ENCODE data around the gene KLHL12.

KLHL12 gene

DNA sequence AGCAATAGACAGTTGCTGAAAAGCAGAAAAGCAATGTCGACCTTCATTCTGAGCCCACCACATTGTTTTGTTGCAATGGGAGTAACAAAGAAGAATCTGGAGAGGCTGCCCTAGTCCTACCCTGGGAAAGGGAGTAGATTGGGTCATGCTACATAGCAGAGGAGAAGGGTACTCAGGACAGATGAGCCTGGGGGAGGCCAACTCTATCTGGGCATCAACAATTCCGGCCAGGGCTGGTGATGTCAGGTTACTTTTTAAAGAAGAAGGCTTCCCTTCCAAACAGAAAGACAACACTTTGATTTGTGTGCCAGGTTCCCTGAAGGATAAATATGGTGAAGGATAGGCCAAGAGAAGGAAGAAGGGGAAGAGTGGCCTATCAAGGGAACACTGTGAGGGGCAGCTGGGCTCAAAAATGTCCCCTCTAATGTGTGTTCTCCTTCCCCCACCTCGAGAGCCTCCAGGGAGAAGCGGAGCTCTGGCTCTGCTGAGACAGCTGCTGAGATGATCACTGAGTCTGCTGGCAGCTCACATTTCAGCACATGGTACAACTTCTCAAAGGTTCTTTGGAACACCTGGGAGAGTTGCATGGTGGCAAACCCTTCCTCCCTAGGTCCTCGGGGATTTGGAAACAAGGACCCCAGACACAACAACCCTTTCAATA, 34.3 kb upstream of the KLHL12 start:
- Histone ChIP-seq H3K36me3 (ENCODE audit: control insufficient read depth, insufficient read depth, low read length) (peaks cover 36% of the 10 kb centered on the region), H3K9me3 (ENCODE audit: control insufficient read depth, low read length) (no peaks in the 10 kb centered on the region), H3K4me1 (ENCODE audit: control insufficient read depth, insufficient read depth, low read length, poor library complexity, severe bottlenecking) (peaks cover 29% of the 10 kb centered on the region), H3K4me3 (ENCODE audit: extremely low read depth, insufficient read depth, low read length, poor library complexity, severe bottlenecking) (no peak overlapping the region), H3K27ac (ENCODE audit: low read depth, low read length, severe bottlenecking) (no peak overlapping the region)
- WGBS, 2 experiments (ENCODE audit: insufficient coverage in 2 of 2): 86 to 100% methylated on average over 4 of the region's 5 CpGs

DNA sequence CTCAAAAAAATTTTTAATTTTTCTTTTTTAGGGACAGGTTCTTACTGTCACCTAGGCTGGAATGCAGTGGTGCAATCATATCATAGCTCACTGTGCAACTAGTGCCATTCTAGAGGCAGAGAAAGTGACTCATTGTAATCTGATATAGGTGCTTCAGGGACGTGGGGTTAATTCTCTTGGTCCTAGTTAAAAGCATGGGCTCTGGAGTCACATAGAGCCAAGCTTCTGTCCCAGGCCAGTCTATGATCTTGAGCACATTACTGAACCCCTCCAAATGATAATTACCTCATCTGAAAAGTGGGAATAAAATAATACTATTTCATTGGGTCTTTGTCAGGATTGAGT, 32.2 kb upstream of the KLHL12 start:
- no peak overlapping the region for H3K4me3 ChIP-seq (ENCODE audit: extremely low read depth, insufficient read depth, low read length, poor library complexity, severe bottlenecking)
- no peak overlapping the region for H3K27ac ChIP-seq (ENCODE audit: low read depth, low read length, severe bottlenecking)
- H3K36me3 ChIP-seq (ENCODE audit: control insufficient read depth, insufficient read depth, low read length): peaks cover 32% of the 10 kb centered on the region
- H3K4me1 ChIP-seq (ENCODE audit: control insufficient read depth, insufficient read depth, low read length, poor library complexity, severe bottlenecking): peaks cover 14% of the 10 kb centered on the region
- WGBS, 2 experiments (ENCODE audit: insufficient coverage in 2 of 2): no CpG with 5 or more reads among the region's 1 CpG
- H3K9me3 ChIP-seq (ENCODE audit: control insufficient read depth, low read length): no peaks in the 10 kb centered on the region

DNA sequence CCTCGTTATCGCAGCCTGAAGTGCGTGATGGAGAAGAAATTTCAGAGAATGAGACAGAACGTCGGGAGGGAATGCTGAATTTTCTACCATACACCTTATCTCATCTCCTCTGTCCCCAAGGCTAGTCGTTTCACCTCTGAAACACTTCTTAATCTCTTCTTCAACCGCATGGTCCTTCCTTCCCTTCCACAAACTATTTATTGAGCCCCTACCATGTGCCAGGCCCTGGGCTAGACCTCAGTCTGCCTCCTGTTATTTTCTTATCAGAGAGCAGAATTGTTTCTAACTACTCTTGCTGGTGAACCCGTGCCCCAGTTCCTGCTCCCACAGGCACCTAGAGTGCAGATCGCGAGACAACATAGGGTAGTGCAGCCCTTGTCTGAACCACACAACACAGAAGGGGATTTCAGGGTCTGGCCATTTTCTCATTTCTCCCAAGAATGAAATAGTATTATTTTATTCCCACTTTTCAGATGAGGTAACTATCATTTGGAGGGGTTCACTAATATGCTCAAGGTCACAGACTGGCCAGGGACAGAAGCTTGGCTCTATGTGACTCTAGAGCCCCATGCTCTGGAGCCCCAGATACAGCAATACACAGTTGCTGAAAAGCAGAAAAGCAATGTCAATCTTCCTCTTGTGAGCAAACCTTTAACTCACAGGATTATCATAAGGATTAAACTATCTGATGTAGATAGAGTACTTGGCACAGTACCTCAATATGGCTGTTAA, 31.7 kb upstream of the KLHL12 start:
- H3K4me1 ChIP-seq (ENCODE audit: control insufficient read depth, insufficient read depth, low read length, poor library complexity, severe bottlenecking): peaks cover 14% of the 10 kb centered on the region
- no peaks in the 10 kb centered on the region for H3K9me3 ChIP-seq (ENCODE audit: control insufficient read depth, low read length)
- no peak overlapping the region for H3K27ac ChIP-seq (ENCODE audit: low read depth, low read length, severe bottlenecking)
- peaks cover 28% of the 10 kb centered on the region for H3K36me3 ChIP-seq (ENCODE audit: control insufficient read depth, insufficient read depth, low read length)
- H3K4me3 ChIP-seq (ENCODE audit: extremely low read depth, insufficient read depth, low read length, poor library complexity, severe bottlenecking): peak overlapping the region; percentile 98
- 3 to 6% methylated on average over 4 to 10 of the region's 10 CpGs for WGBS, 2 experiments (ENCODE audit: insufficient coverage in 2 of 2)

DNA sequence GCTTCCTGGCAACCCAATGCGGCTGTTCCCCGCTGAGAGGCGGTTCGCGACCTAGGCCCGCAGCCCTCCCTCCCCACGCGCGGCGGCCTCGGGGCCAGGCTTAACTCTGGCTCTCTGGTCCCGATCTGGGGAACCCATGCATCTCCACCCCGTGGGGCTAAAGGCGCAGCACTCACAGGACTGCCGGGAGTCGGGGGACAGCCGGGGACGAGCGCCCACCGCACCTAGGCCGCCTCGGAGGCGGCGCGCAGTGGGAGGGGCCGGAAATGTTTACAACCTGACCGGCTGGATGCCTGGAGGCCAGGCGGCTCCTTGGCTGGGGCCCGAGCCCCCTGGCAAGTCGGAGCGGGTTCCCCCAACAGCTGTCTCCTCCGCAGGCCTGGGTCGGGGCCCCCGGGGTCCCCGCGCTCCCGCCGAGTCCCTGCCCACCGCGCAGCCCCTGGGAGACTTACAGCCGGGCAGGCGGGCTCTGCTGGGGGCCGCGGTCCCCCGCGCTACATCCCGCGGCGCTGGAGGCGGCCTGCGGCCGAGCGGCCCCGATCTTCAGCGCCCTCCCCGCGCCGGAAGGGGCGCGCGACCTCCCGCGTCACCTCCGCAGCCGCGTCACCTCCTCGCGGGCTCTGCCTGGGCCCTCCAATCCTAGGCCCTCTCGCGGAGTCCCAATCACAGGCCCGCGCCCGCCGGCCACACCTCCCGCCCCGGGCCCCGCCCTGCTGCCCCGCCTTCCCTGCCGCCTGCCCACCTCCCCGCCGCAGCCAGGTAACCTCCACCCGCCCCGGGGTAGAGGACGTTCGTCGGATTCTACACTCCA, 30.9 kb upstream of the KLHL12 start, which contains the start of gene ADIPOR1:
TSS of gene ADIPOR1 (minus strand) at position 580 of the 811 bp plus-strand sequence. CDS start 7,242 bp downstream, outside the sequence.
- H3K4me3 ChIP-seq (ENCODE audit: extremely low read depth, insufficient read depth, low read length, poor library complexity, severe bottlenecking): peak within 1 kb of the TSS; percentile 98
- no peaks in the 10 kb centered on the region for H3K9me3 ChIP-seq (ENCODE audit: control insufficient read depth, low read length)
- 0 to 1% methylated on average over 46 to 65 of the region's 86 CpGs for WGBS, 2 experiments (ENCODE audit: insufficient coverage in 2 of 2)
- peak within 1 kb of the TSS; percentile 77 for H3K27ac ChIP-seq (ENCODE audit: low read depth, low read length, severe bottlenecking)
- peaks cover 14% of the 10 kb centered on the region for H3K4me1 ChIP-seq (ENCODE audit: control insufficient read depth, insufficient read depth, low read length, poor library complexity, severe bottlenecking)
- H3K36me3 ChIP-seq (ENCODE audit: control insufficient read depth, insufficient read depth, low read length): peaks cover 26% of the 10 kb centered on the region

DNA sequence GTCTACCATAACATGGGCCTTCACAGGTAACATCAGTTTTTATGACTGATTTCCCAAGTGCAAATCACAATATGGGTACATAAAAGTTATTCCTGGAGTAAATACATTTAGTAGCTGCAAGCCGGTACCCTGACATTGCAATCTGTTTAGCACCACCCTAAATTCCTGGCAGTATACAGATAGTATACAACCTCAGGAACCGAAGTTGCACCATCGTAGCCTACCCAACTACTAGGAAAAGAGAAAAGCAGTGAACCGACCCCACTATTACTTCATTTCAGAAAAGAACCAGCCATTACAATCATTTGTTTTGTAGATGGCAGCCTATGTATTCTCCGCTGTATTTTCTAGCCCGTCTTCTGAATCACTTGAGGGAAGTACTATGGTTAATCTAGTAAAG, 29.9 kb upstream of the KLHL12 start:
- H3K4me3 ChIP-seq (ENCODE audit: extremely low read depth, insufficient read depth, low read length, poor library complexity, severe bottlenecking): peak overlapping the region; percentile 98
- WGBS, 2 experiments (ENCODE audit: insufficient coverage in 2 of 2): 72 to 88% methylated on average over 2 to 5 of the region's 6 CpGs
- peaks cover 16% of the 10 kb centered on the region for H3K36me3 ChIP-seq (ENCODE audit: control insufficient read depth, insufficient read depth, low read length)
- no peaks in the 10 kb centered on the region for H3K9me3 ChIP-seq (ENCODE audit: control insufficient read depth, low read length)
- no peak overlapping the region for H3K27ac ChIP-seq (ENCODE audit: low read depth, low read length, severe bottlenecking)
- peaks cover 14% of the 10 kb centered on the region for H3K4me1 ChIP-seq (ENCODE audit: control insufficient read depth, insufficient read depth, low read length, poor library complexity, severe bottlenecking)

DNA sequence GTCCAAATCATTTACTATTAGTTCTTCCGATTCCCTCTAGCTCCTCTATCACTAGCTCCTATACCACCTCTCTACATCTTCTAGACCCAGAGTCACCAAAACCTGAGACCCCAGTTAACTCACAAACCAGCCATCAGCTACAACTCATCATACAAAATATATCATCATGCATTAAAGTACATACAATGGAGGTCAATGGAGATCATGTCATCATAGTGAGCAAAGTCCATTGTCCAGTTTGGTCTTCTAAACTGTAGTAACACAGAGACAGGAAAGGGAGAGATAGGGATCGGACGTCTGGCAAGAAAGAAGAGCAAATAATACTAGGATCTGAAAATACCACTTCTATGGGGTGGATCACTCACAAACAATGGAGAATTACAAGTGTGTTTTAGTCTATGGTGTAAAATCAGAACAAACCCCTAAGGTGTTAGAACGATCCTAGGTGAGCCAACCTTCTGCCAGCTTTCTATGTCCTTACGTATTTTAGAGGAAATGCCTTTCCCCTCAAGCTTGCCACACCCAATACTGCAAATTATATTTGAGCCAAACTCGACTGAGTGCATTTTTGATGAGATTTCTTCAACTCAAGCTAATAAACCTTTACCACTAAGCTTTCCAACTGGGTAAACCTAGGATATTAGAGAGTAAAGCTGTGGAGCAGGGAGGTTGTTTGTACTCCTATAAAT, 27.2 kb upstream of the KLHL12 start:
- H3K4me1 ChIP-seq (ENCODE audit: control insufficient read depth, insufficient read depth, low read length, poor library complexity, severe bottlenecking): peaks cover 14% of the 10 kb centered on the region
- 93 to 99% methylated on average over 4 of the region's 6 CpGs for WGBS, 2 experiments (ENCODE audit: insufficient coverage in 2 of 2)

DNA sequence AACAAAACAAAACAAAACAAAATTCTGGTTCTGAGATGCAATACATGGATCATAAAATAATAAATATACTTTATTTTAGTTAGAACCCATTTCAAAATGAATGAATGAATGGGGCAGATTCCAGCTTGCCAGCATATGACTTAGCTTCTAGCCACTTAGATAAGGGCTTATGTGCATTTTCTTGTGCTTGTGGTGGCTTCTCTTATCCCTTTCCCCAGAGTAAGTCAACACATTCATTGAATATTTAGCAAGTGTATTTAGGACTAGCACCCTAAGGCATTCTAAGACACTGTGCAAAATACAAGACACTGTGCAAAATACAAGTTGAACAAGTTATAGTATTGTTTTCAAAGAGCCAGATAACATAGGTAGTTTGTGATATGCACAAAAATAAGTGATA, 26.4 kb upstream of the KLHL12 start:
- Histone ChIP-seq H3K4me3 (ENCODE audit: extremely low read depth, insufficient read depth, low read length, poor library complexity, severe bottlenecking) (no peak overlapping the region), H3K36me3 (ENCODE audit: control insufficient read depth, insufficient read depth, low read length) (peaks cover 41% of the 10 kb centered on the region), H3K9me3 (ENCODE audit: control insufficient read depth, low read length) (no peaks in the 10 kb centered on the region), H3K4me1 (ENCODE audit: control insufficient read depth, insufficient read depth, low read length, poor library complexity, severe bottlenecking) (peaks cover 8% of the 10 kb centered on the region), H3K27ac (ENCODE audit: low read depth, low read length, severe bottlenecking) (no peak overlapping the region)

More for the DNA sequence above, 27.2 kb upstream of the KLHL12 start:
- Histone ChIP-seq H3K36me3 (ENCODE audit: control insufficient read depth, insufficient read depth, low read length) (peaks cover 33% of the 10 kb centered on the region), H3K27ac (ENCODE audit: low read depth, low read length, severe bottlenecking) (no peak overlapping the region), H3K9me3 (ENCODE audit: control insufficient read depth, low read length) (no peaks in the 10 kb centered on the region), H3K4me3 (ENCODE audit: extremely low read depth, insufficient read depth, low read length, poor library complexity, severe bottlenecking) (no peak overlapping the region)

DNA sequence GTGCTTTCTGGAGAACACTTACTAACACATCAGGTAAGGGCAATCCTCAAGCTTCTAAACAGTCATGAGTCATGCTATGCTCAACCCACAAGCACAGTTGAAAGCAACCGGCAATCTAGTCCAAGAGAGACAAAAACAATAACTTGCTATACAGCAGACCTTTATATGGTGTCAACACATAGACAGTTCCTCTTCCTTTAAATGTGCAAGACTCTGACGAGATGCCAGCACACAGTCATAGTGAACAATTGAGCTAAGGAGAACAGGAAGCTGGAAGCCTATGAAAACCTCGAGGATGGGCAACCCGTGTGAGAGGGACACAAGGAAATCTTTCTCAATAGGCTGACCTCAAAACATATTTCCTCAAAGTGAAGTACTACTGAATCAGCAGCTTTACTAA, 25.8 kb upstream of the KLHL12 start:
- Histone ChIP-seq H3K27ac (ENCODE audit: low read depth, low read length, severe bottlenecking) (no peak overlapping the region), H3K36me3 (ENCODE audit: control insufficient read depth, insufficient read depth, low read length) (peaks cover 47% of the 10 kb centered on the region), H3K4me3 (ENCODE audit: extremely low read depth, insufficient read depth, low read length, poor library complexity, severe bottlenecking) (no peak overlapping the region), H3K4me1 (ENCODE audit: control insufficient read depth, insufficient read depth, low read length, poor library complexity, severe bottlenecking) (peaks cover 8% of the 10 kb centered on the region), H3K9me3 (ENCODE audit: control insufficient read depth, low read length) (no peaks in the 10 kb centered on the region)
- WGBS, 2 experiments (ENCODE audit: insufficient coverage in 2 of 2): 100% methylated on average over 1 of the region's 4 CpGs

DNA sequence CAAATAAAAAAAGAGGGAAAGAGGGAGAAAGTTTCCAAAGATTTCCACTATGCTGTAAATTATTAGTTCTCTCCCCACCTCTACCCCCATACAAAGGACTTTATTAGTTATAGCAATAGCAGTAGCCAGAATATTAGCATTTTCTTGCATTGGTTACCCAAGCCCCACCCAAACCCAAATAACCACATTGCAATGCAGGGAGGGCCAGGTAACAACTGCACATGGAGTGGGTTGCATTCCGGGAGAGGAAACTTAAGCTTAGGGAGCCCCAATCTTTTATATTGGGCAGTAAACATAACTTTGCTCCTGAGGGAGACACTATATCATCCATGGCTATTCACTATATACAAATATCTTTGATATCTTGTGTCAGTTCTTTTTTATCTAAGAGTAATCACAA, 25.1 kb upstream of the KLHL12 start:
- Histone ChIP-seq H3K27ac (ENCODE audit: low read depth, low read length, severe bottlenecking) (no peak overlapping the region), H3K36me3 (ENCODE audit: control insufficient read depth, insufficient read depth, low read length) (peaks cover 54% of the 10 kb centered on the region), H3K9me3 (ENCODE audit: control insufficient read depth, low read length) (no peaks in the 10 kb centered on the region), H3K4me1 (ENCODE audit: control insufficient read depth, insufficient read depth, low read length, poor library complexity, severe bottlenecking) (peaks cover 6% of the 10 kb centered on the region), H3K4me3 (ENCODE audit: extremely low read depth, insufficient read depth, low read length, poor library complexity, severe bottlenecking) (no peak overlapping the region)
- 100% methylated on average over 1 of the region's 1 CpG for WGBS, 2 experiments (ENCODE audit: insufficient coverage in 2 of 2)

DNA sequence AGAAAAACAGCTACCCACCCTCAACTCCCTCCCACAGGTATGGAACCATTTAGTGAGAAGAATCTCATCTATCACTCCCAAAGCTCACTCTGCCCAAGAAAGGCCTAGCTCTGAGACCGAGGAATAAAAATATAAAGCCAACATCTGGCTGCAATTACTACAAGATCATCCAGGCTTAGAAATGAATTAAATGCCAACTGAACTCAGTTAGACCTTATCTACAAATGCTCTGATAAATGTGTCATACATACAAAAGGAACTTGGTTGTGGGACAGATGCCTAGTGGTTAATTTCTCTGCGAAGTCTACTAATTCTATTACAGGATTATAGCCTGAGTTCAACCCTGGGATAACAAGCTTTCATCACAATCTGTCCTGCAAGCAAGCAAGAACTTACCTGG, 24.4 kb upstream of the KLHL12 start:
- Histone ChIP-seq H3K4me1 (ENCODE audit: control insufficient read depth, insufficient read depth, low read length, poor library complexity, severe bottlenecking) (no peaks in the 10 kb centered on the region), H3K27ac (ENCODE audit: low read depth, low read length, severe bottlenecking) (no peak overlapping the region), H3K36me3 (ENCODE audit: control insufficient read depth, insufficient read depth, low read length) (peaks cover 60% of the 10 kb centered on the region), H3K9me3 (ENCODE audit: control insufficient read depth, low read length) (no peaks in the 10 kb centered on the region), H3K4me3 (ENCODE audit: extremely low read depth, insufficient read depth, low read length, poor library complexity, severe bottlenecking) (no peak overlapping the region)
- 100% methylated on average over 1 of the region's 2 CpGs; no CpG with 5 or more reads in 1 of the 2 experiments for WGBS, 2 experiments (ENCODE audit: insufficient coverage in 2 of 2)
